CD1c-positive myeloid dendritic cell (primary cell): ENCODE results near the gene WDR77.
A peak's percentile ranks its signal among the peaks of the same experiment; 100 is the strongest.

Source experiments
- DNase-seq: peaks from one replicate; pipeline ENCODE4 v3.0.0-alpha.2; 2016; ENCODE audit errors: extremely low spot score

Gene WDR77

DNA sequence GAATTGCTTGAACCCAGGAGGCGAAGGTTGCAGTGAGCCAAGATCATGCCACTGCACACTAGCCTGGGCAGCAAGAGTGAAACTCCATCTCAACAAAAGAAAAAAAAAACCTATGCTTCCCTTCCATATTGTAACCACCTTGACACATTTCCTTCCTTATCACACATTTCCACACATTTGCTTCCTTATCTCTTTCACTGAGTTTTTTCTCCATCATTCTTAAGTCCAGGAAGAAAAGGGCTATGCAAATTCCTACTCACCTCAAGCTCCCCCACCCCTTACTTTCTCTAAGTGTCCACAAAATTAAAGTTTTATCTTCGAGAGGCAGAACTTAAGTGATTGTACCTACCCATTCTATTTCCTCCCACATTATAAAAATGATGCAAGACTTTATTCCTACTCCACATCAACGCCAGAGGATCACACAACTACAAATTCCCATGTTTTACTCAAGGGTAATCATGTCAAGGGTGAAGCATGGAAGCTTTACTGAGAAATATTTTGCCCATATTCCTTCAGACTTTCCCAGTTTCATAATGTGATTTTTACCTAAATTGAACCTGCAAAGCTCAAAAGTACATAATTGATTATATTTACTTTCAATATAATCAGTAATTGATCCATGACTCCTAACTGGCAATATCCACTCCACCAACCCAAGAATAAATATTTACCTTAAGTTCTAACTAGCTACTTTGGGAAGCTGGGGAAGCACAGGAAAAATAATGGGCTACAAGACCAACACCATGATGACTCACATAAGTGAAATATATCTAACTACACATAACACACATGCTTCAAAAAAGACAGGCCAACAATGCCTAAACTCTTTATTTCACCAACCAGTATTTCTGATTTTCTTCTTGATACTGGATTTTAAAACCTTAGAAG, 9.3 kb downstream of the WDR77 start:
- no peak for DNase-seq

DNA sequence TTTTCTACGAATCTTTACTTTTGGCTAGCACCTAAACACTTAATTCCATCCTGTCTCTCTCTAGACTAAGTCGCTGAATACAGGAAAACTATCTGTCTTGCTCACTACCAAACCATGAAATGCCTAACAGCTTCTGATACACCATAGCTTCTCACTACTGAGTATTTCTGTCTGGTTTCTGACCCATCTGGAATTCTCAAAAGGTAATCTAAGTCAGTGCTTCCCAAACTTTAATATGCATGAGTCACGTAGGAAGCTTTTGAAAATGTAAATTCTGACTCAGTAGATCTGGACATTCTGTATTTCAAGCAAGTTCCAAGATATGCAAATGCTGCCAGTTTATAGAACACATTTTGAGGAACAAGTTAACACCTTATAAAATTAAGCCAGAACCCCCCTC, 12.3 kb downstream of the WDR77 start:
- no peak for DNase-seq

- DNase-seq = no peak
Measured at GRCh38 chr1:111424281-111424680, 24.8 kb downstream of the WDR77 start.

GRCh38 chr1:111422546-111423391, 26.3 kb downstream of the WDR77 start:
- no peak for DNase-seq

- no peak for DNase-seq
Measured at GRCh38 chr1:111420377-111420776, 28.7 kb downstream of the WDR77 start.

DNA sequence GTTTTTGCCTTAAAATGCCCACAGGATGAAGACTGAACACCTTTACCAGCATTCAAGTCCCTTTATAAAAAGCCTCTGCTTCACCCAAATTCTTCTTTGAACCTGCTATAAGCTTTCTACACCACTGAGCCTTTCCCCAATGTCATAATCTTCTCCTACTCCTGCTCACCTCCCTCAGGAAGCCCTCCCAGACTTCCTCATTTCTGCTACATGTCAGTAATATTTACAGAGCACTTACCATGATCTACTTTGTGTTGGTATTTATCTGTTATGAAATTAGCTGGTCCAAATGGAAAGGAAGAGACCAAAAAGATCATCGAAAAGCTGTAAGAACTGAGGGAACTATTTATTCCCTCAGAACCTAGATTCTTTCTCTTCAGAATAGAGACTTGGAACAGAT, 30.0 kb downstream of the WDR77 start:
- DNase-seq = no peak

DNA sequence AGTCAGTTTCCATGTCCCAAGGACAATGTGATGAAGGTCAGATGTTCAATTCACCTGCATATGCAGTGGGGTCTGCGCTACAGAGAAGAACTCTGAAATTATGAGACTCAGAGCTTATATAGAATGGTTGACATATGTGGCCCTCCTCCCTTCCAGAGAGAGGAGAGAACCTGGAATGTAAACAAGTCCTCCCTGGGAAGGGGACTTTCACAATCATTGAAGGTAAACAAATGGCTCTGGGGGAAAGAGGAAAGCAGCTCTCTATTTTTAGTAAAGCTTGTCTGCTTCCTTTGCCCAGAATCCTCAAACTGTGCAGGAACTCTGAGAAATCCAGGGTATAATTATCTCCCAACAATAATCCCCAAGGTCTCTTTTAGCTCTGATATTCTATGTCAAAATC, 31.3 kb downstream of the WDR77 start:
- DNase-seq = no peak

- no peak for DNase-seq
Measured at GRCh38 chr1:111415461-111415860, 33.6 kb downstream of the WDR77 start.

DNA sequence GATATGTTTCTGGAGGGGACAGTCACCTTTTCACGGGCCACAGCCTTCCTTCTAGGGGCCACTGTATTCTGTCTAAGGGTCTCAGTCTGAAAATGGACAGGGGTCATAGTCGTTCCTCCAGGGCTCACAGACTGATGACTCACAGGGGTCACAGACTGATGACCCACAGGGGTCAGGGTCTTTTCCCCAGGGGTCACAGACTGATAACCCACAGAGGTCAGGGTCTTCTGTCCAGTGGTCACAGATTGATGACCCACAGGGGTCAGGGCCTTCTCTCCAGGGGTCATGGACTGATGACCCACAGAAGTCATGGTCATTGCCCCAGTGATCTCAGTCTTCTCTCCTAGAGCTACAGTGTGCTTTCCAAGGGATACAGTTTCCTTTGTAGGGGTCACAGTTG, 34.3 kb downstream of the WDR77 start:
- no peak for DNase-seq

- no peak for DNase-seq
Measured at GRCh38 chr1:111412839-111413238, 36.2 kb downstream of the WDR77 start.

GRCh38 chr1:111407301-111407700, 41.8 kb downstream of the WDR77 start:
- no peak for DNase-seq

GRCh38 chr1:111406321-111406768, 42.7 kb downstream of the WDR77 start:
- peak; percentile 17 for DNase-seq

GRCh38 chr1:111404588-111404987, 44.5 kb downstream of the WDR77 start:
- DNase-seq = no peak

- DNase-seq = no peak
Measured at GRCh38 chr1:111402083-111402482, 47.0 kb downstream of the WDR77 start.

GRCh38 chr1:111399792-111400610, 49.1 kb downstream of the WDR77 start:
- DNase-seq = peak; percentile 65

DNA sequence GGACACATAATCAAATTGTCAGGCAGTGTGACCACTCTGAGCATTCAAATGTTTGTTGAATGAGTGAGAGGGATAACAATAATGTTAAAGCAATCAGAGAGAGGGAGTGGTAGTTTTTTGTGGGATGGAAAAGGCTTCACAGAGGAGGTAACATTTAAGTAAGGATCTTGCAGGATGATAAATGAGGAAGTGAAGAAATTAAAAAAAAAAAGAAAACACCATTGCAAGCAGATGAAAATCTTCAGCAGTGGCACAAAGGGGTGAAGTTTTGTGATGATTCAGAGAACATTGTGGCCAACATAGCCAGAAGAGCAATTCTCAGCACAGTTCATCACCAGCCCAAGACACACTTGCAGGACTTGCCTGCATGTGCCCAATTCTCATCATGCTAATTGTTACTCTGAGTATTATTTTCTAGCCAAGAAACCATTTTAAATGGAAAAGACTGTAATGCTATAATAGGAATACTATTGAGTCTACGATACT, 56.6 kb downstream of the WDR77 start:
- DNase-seq = no peak

- DNase-seq = no peak
Measured at GRCh38 chr1:111392042-111392441, 57.0 kb downstream of the WDR77 start.
